ENCODE measurements around the gene ATOSB.

GRCh38 chr9:35107297-35108290, 8.1 kb downstream of the ATOSB start:
- TF ChIP-seq ZFP30 (CRISPR knock-in tag; IDR thresholded peaks at IDR 0.05): no peak
- no peak for TF ChIP-seq CREB5 (CRISPR knock-in tag; IDR thresholded peaks at IDR 0.05; ENCODE audit: low read depth)
- TF ChIP-seq BACH2 (CRISPR knock-in tag; IDR thresholded peaks at IDR 0.05; ENCODE audit: borderline replicate concordance): no peak

Data from SK-N-SH treated with all-trans-retinoic acid at 6 μM for 48 hours (cell line).